B cell (primary cell): ENCODE data around the gene ZIC5. TPM values are rescaled to one million over a fixed set of nuclear protein-coding genes. Genes with fewer than 3 reads are reported as not detected.

Experiments used
- ATAC-seq: fragments of 200-7000 bp; cut with Tn5 transposase; one replicate; pipeline ENCODE4 v1.10.0; 2021; ENCODE audit warnings: low read depth, mild to moderate bottlenecking, moderate number of reproducible peaks, moderate library complexity
- CTCF ChIA-PET: fragments of 350-600 bp; sonication (Branson Sonifier 250); formaldehyde crosslinking; loops from one replicate; lab custom pipeline; 2021; ENCODE audit warnings: antibody characterized with exemption, inconsistent platforms; lab: Charles Lee
- POLR2A ChIA-PET: fragments of 350-600 bp; sonication (Branson Sonifier 250); formaldehyde crosslinking; loops from one replicate; lab custom pipeline; 2021; ENCODE audit warnings: antibody characterized with exemption; lab: Charles Lee
- DNase-seq: peaks from one replicate; pipeline ENCODE4 v3.0.0; 2013
- H2AFZ ChIP-seq: 2 replicates; pipeline ENCODE4 v1.6.1; 2012; ENCODE audit warnings: mild to moderate bottlenecking, low read depth, low read length; ENCODE audit not compliant: insufficient read depth, poor library complexity, severe bottlenecking
- H3K27ac ChIP-seq, 2 donors: 1 replicate in 1 of 2; 2 replicates in 1 of 2; pipeline ENCODE4 v1.5.1; 2012 to 2013; ENCODE audit warnings: low read length in 2 of 2, mild to moderate bottlenecking in 2 of 2, moderate library complexity in 1 of 2
- H3K27me3 ChIP-seq, 4 experiments: fragments of 200-600 bp in 1 of 4; sonication (generic) in 1 of 4; replicated peaks in 1 of 4; 1 replicate in 2 of 4; 2 replicates in 2 of 4; pipeline versions ENCODE4 v1.6.1 to v1.7.0; 2013 to 2016; ENCODE audit warnings: low read length in 3 of 4, mild to moderate bottlenecking in 2 of 4, mixed read lengths in 1 of 4, moderate library complexity in 1 of 4; ENCODE audit not compliant: insufficient read depth in 4 of 4, control insufficient read depth in 3 of 4; ENCODE audit errors: control extremely low read depth in 1 of 4
- H3K36me3 ChIP-seq, 2 experiments: replicated peaks in 1 of 2; 1 replicate in 1 of 2; 2 replicates in 1 of 2; pipeline versions ENCODE4 v1.6.1 to v1.7.1; 2013; ENCODE audit warnings: low read length in 1 of 2; ENCODE audit not compliant: insufficient read depth in 2 of 2, control insufficient read depth in 1 of 2; ENCODE audit errors: control extremely low read depth in 1 of 2, extremely low read depth in 1 of 2
- H3K4me1 ChIP-seq, 2 donors: fragments of 200-600 bp in 1 of 2; sonication (generic) in 1 of 2; 1 replicate in 1 of 2; 2 replicates in 1 of 2; pipeline versions ENCODE4 v1.5.1 to v1.6.1; 2013 to 2017; ENCODE audit warnings: low read length in 2 of 2; ENCODE audit not compliant: control insufficient read depth in 2 of 2, insufficient read depth in 2 of 2
- H3K4me2 ChIP-seq: replicated peaks from 2 replicates; pipeline ENCODE3; 2012; ENCODE audit warnings: mild to moderate bottlenecking, low read depth, low read length; ENCODE audit not compliant: poor library complexity, severe bottlenecking
- H3K4me3 ChIP-seq, 5 experiments: fragments of 200-600 bp in 1 of 5; sonication (generic) in 1 of 5; 1 replicate in 3 of 5; 2 replicates in 2 of 5; pipeline versions ENCODE4 v1.5.1 to v1.7.0; 2011 to 2016; ENCODE audit warnings: low read length in 4 of 5, mild to moderate bottlenecking in 4 of 5, low read depth in 2 of 5, control low read depth in 1 of 5, moderate library complexity in 1 of 5; ENCODE audit not compliant: insufficient read depth in 1 of 5; ENCODE audit errors: control extremely low read depth in 1 of 5, extremely low read depth in 1 of 5
- H3K79me2 ChIP-seq: fragments of 200-600 bp; sonication (generic); one replicate; pipeline ENCODE4 v1.6.0; 2016; ENCODE audit warnings: low read length; ENCODE audit not compliant: control insufficient read depth, insufficient read depth
- H3K9ac ChIP-seq: fragments of 200-600 bp; sonication (generic); 2 replicates; pipeline ENCODE4 v1.6.1; 2017; ENCODE audit warnings: mild to moderate bottlenecking, low read length, moderate library complexity
- H3K9me3 ChIP-seq, 3 donors: one replicate each; pipeline versions ENCODE4 v1.6.1 to v1.7.1; 2013; ENCODE audit warnings: low read length in 2 of 3; ENCODE audit not compliant: control insufficient read depth in 2 of 3, insufficient read depth in 1 of 3; ENCODE audit errors: control extremely low read depth in 1 of 3
- H4K20me1 ChIP-seq: 2 replicates; pipeline ENCODE4 v1.6.0; 2012; ENCODE audit warnings: mild to moderate bottlenecking, low read length; ENCODE audit not compliant: insufficient read depth, control insufficient read depth, poor library complexity, severe bottlenecking
- H3K27ac Mint-ChIP-seq: one replicate; pipeline ENCODE4 v1.8.0; 2021; ENCODE audit warnings: mixed read lengths
- H3K27me3 Mint-ChIP-seq: one replicate; pipeline ENCODE4 v1.8.0; 2021; ENCODE audit warnings: mixed read lengths
- H3K4me1 Mint-ChIP-seq: one replicate; pipeline ENCODE4 v1.8.0; 2021; ENCODE audit warnings: mixed read lengths
- H3K4me3 Mint-ChIP-seq: one replicate; pipeline ENCODE4 v1.8.0; 2021; ENCODE audit warnings: mixed read lengths
- H3K9me3 Mint-ChIP-seq: one replicate; pipeline ENCODE4 v1.8.0; 2022; ENCODE audit warnings: mixed read lengths; ENCODE audit not compliant: insufficient read depth
- CTCF ChIP-seq: fragments of 200-600 bp; IDR thresholded peaks from one replicate; pipeline ENCODE4 v1.8.0; 2022; ENCODE audit warnings: antibody characterized with exemption, mild to moderate bottlenecking
- EZH2 ChIP-seq: IDR thresholded peaks from 2 replicates; pipeline ENCODE4 v1.6.1; 2012; ENCODE audit warnings: borderline replicate concordance, low read depth, mild to moderate bottlenecking, moderate library complexity, low read length; ENCODE audit not compliant: insufficient read depth, poor library complexity, severe bottlenecking
- WGBS: methylation state at CpG from one replicate; pipeline ENCODE4 v1.1.5; 2013; ENCODE audit warnings: missing lambda C conversion rate; ENCODE audit not compliant: insufficient coverage; 5-methylcytosine and 5-hydroxymethylcytosine counted together
- intact Hi-C: fragments of 100-400 bp; cut with micrococcal nuclease; formaldehyde crosslinking; loops from one replicate; pipeline ENCODE4 v1.10.0; 2022
- polyA plus RNA-seq: library from polyadenylated mRNA; depleted of rRNA; stranded (reverse); fragments of >200 nt; gene quantifications from 2 replicates; pipeline ENCODE4 v1.2.3, GENCODE V29; 2012
- total RNA-seq, 2 donors: library from RNA; stranded (reverse); fragments of 120-200 nt in 1 of 2; gene quantifications; 1 replicate in 1 of 2; 2 replicates in 1 of 2; pipeline versions ENCODE4 v1.2.3 to v1.2.4, GENCODE V29; 2013 to 2022

ZIC5 gene
- total and polyA plus RNA-seq, 2 donors (not counting 1 experiment from before 2014, with no cell fraction given) = not detected

- H4K20me1 ChIP-seq = no peaks in the 10 kb centered on the region
- no peak overlapping the region for H2AFZ ChIP-seq
- peaks cover 22 to 39% of the 10 kb centered on the region in 2 donors for H3K4me1 ChIP-seq
- no peak for TF ChIP-seq EZH2
- no peak for TF ChIP-seq CTCF
- CTCF ChIA-PET = no interaction called here
- H3K4me3 Mint-ChIP-seq = peak overlapping the region; percentile 18
- H3K36me3 ChIP-seq = no peaks in the 10 kb centered on the region
- no peak overlapping the region for H3K27ac ChIP-seq
- ATAC-seq = no peak
- intact Hi-C loops = no loop called here
- H3K9ac ChIP-seq = no peak overlapping the region
- no peaks in the 10 kb centered on the region for H3K79me2 ChIP-seq
- peaks cover 4% of the 10 kb centered on the region for H3K9me3 Mint-ChIP-seq
- H3K4me1 Mint-ChIP-seq = peaks cover 12% of the 10 kb centered on the region
- POLR2A ChIA-PET = no interaction called here
- H3K9me3 ChIP-seq = peaks cover 0 to 54% (median 27%) of the 10 kb centered on the region in 3 donors
- no peak overlapping the region for H3K27ac Mint-ChIP-seq
- H3K27me3 ChIP-seq = peaks cover 5 to 98% (median 76%) of the 10 kb centered on the region in 4 experiments
- H3K27me3 Mint-ChIP-seq = peaks cover 87% of the 10 kb centered on the region
- WGBS = 11% methylated on average over 39 of the region's 42 CpGs
- H3K4me2 ChIP-seq = peak overlapping the region; percentile 27
- DNase-seq = peak; percentile 37
- H3K4me3 ChIP-seq = no peak overlapping the region
These were observed 18.8 kb upstream of the ZIC5 start for GRCh38 chr13:99990126-99990977.
